Gastroesophageal sphincter (tissue), 3 donors: ENCODE measurements around the gene ETV6.

Experiments
- CTCF ChIP-seq, 4 experiments: fragments of 200-600 bp in 2 of 4; fragments of 450-650 bp in 2 of 4; sonication (generic) in 1 of 4; IDR thresholded peaks; one replicate each; pipeline ENCODE4 v1.5.1; 2017 to 2019; ENCODE audit warnings: antibody characterized with exemption in 4 of 4, mild to moderate bottlenecking in 2 of 4, moderate library complexity in 2 of 4
- EP300 ChIP-seq: sonication (generic); formaldehyde crosslinking; IDR thresholded peaks from one replicate; pipeline ENCODE4 v1.6.1; 2017; ENCODE audit warnings: antibody characterized with exemption, mild to moderate bottlenecking
- POLR2A ChIP-seq, 2 donors: fragments of 450-650 bp; IDR thresholded peaks; one replicate each; pipeline ENCODE4 v1.6.1; 2017; ENCODE audit warnings: antibody characterized with exemption in 2 of 2, mild to moderate bottlenecking in 2 of 2, moderate library complexity in 1 of 2

DNA sequence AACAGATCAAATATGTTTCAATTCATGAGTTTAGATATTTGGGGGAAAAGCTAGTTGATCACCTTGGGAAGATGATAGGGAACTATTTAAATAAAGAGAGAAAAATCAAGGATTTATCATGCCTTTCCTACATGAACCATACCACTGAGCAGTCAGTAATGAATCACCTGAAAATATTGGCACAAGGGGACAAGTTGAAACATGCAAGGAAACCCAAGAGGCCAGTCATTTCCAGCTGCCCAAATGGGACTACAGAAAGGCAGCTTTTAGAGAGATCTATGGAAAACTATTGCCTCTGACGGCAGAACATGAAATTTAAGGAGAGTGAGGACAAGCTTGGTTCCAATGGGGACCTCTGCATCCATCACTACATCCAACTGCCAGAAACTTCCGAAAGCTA, 14.1 kb upstream of the ETV6 start:
- TF ChIP-seq EP300 (no peak), CTCF (IDR thresholded peaks at IDR 0.05) (no peak), POLR2A (IDR thresholded peaks at IDR 0.05) (no peak)
